Endodermal cell (in vitro differentiated cells): ENCODE results near the gene PIAS1. TPM values are rescaled to one million over a fixed set of nuclear protein-coding genes. Genes with fewer than 3 reads are reported as not detected.

Source experiments
- DNase-seq: peaks from one replicate; pipeline ENCODE4 v3.0.0-alpha.2; 2017
- H3K27ac ChIP-seq: 2 replicates; pipeline ENCODE4 v1.5.1; 2013; ENCODE audit warnings: mild to moderate bottlenecking, low read depth, low read length, moderate library complexity
- H3K27me3 ChIP-seq: 2 replicates; pipeline ENCODE4 v1.6.1; 2013; ENCODE audit warnings: mild to moderate bottlenecking, low read length, moderate library complexity; ENCODE audit not compliant: insufficient read depth, control insufficient read depth, poor library complexity, severe bottlenecking
- H3K36me3 ChIP-seq: 2 replicates; pipeline ENCODE4 v1.7.0; 2013; ENCODE audit warnings: mild to moderate bottlenecking, low read length, moderate library complexity; ENCODE audit not compliant: control insufficient read depth, insufficient read depth
- H3K4me1 ChIP-seq: one replicate; pipeline ENCODE4 v1.7.0; 2013; ENCODE audit warnings: low read length; ENCODE audit not compliant: control insufficient read depth, insufficient read depth
- H3K4me3 ChIP-seq: 2 replicates; pipeline ENCODE4 v1.5.1; 2013; ENCODE audit warnings: mild to moderate bottlenecking, low read length, moderate library complexity
- H3K9ac ChIP-seq: 2 replicates; pipeline ENCODE4 v1.6.1; 2013; ENCODE audit warnings: mild to moderate bottlenecking, low read length, moderate library complexity; ENCODE audit not compliant: poor library complexity, severe bottlenecking; ENCODE audit errors: extremely low read depth
- H3K9me3 ChIP-seq: 2 replicates; pipeline ENCODE4 v1.6.1; 2013; ENCODE audit warnings: mild to moderate bottlenecking, low read length, moderate library complexity; ENCODE audit not compliant: control insufficient read depth
- H3K27ac Mint-ChIP-seq: 2 replicates; pipeline ENCODE4 v1.8.0; 2020; ENCODE audit warnings: mixed read lengths
- H3K27me3 Mint-ChIP-seq: 2 replicates; pipeline ENCODE4 v1.8.0; 2021; ENCODE audit warnings: mild to moderate bottlenecking, mixed read lengths; ENCODE audit not compliant: insufficient read depth
- H3K36me3 Mint-ChIP-seq: 2 replicates; pipeline ENCODE4 v1.8.0; 2020; ENCODE audit warnings: low read depth, mixed read lengths
- H3K4me1 Mint-ChIP-seq: 2 replicates; pipeline ENCODE4 v1.8.0; 2020; ENCODE audit warnings: mixed read lengths
- H3K4me3 Mint-ChIP-seq: 2 replicates; pipeline ENCODE4 v1.8.0; 2020; ENCODE audit warnings: mild to moderate bottlenecking, moderate library complexity, mixed read lengths
- H3K9me3 Mint-ChIP-seq: 2 replicates; pipeline ENCODE4 v1.8.0; 2020; ENCODE audit warnings: mild to moderate bottlenecking, mixed read lengths
- WGBS, 2 experiments: methylation state at CpG; one replicate each; pipeline versions ENCODE4 v1.1.5 to v1.1.7; 2013; ENCODE audit warnings: missing lambda C conversion rate in 2 of 2, mixed read lengths in 1 of 2; ENCODE audit not compliant: insufficient coverage in 1 of 2, insufficient read length in 1 of 2; 5-methylcytosine and 5-hydroxymethylcytosine counted together
- total RNA-seq, 2 donors: library from RNA; stranded (reverse); fragmentation: NEBNext Ultra II Directional in 1 of 2; extraction: Animal tissue kit (Norgen Biotek cat#: 25700) in 1 of 2; gene quantifications; 2 replicates in 1 of 2; 3 replicates in 1 of 2; pipeline ENCODE4 v1.2.1, GENCODE V29; 2021
- TF ChIP-seq, protein P1 (sequence below): fragments of 200-600 bp; sonication (generic); conservative IDR thresholded peaks from 2 replicates; pipeline ENCODE4 v1.5.0; 2021; ENCODE audit warnings: antibody characterized with exemption, mild to moderate bottlenecking

PIAS1 gene
- total RNA-seq, 2 donors from 2014 or later: 38.0 to 40.1 TPM

DNA sequence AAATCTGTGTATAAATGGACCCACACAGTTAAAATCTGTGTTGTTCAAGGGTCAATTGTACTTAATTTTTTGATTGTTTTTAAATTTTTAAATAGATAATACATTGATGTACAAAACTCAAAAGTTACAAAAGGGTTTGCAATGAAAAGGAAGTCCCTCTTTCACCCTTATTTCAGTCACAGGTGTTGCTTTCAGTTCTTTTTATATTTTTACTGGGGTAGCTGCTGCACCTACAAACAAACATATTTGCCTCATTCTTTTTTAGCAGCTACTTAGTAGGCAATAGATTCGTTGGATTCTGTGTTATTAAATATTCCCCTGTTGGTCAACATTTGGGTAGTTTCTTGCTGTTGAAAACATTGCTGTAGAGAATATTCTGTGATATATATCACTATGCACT lies 44.4 kb downstream of the PIAS1 start:
- no peaks in the 10 kb centered on the region for H3K27me3 Mint-ChIP-seq
- H3K4me3 Mint-ChIP-seq: no peak overlapping the region
- Histone ChIP-seq H3K4me1 (no peaks in the 10 kb centered on the region), H3K4me3 (no peak overlapping the region), H3K36me3 (peaks cover 37% of the 10 kb centered on the region), H3K9me3 (peaks cover 41% of the 10 kb centered on the region), H3K9ac (no peak overlapping the region), H3K27ac (no peak overlapping the region), H3K27me3 (no peaks in the 10 kb centered on the region)
- H3K9me3 Mint-ChIP-seq: peaks cover 29% of the 10 kb centered on the region
- 100% methylated on average over 1 of the region's 1 CpG; no CpG with 5 or more reads in 1 of the 2 experiments for WGBS, 2 experiments
- TF ChIP-seq, protein P1, sequence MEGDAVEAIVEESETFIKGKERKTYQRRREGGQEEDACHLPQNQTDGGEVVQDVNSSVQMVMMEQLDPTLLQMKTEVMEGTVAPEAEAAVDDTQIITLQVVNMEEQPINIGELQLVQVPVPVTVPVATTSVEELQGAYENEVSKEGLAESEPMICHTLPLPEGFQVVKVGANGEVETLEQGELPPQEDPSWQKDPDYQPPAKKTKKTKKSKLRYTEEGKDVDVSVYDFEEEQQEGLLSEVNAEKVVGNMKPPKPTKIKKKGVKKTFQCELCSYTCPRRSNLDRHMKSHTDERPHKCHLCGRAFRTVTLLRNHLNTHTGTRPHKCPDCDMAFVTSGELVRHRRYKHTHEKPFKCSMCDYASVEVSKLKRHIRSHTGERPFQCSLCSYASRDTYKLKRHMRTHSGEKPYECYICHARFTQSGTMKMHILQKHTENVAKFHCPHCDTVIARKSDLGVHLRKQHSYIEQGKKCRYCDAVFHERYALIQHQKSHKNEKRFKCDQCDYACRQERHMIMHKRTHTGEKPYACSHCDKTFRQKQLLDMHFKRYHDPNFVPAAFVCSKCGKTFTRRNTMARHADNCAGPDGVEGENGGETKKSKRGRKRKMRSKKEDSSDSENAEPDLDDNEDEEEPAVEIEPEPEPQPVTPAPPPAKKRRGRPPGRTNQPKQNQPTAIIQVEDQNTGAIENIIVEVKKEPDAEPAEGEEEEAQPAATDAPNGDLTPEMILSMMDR: no peak
- peaks cover 55% of the 10 kb centered on the region for H3K36me3 Mint-ChIP-seq
- H3K4me1 Mint-ChIP-seq: no peaks in the 10 kb centered on the region
- no peak overlapping the region for H3K27ac Mint-ChIP-seq
- DNase-seq: no peak

DNA sequence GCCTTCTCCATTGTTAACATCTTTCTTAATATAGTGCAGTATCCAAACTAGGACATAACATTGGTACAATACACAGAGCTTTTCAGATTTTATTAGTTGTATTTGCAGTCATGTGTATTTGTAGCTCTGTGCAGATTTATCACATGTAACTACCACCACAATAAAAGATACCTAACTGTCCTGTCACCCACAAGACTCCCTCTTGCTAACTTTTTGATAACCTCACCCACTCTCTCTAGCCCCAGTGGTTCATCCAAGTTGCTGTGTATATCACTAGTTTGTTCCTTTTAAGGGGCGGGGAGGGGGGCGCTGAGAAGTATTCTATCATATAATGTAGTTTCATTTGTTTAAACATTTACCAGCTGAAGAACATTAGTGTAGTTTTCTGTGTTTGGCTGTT lies 46.1 kb downstream of the PIAS1 start:
- Histone ChIP-seq H3K27me3 (no peaks in the 10 kb centered on the region), H3K36me3 (peaks cover 35% of the 10 kb centered on the region), H3K27ac (no peak overlapping the region), H3K4me3 (no peak overlapping the region), H3K9me3 (peaks cover 46% of the 10 kb centered on the region), H3K9ac (no peak overlapping the region), H3K4me1 (no peaks in the 10 kb centered on the region)
- DNase-seq: no peak
- Mint-ChIP-seq H3K9me3 (peaks cover 34% of the 10 kb centered on the region), H3K36me3 (peaks cover 59% of the 10 kb centered on the region), H3K4me1 (no peaks in the 10 kb centered on the region), H3K27ac (no peak overlapping the region), H3K27me3 (no peaks in the 10 kb centered on the region), H3K4me3 (no peak overlapping the region)
- no CpG with 5 or more reads among the region's 2 CpGs for WGBS, 2 experiments
- TF ChIP-seq, protein P1: no peak

DNA sequence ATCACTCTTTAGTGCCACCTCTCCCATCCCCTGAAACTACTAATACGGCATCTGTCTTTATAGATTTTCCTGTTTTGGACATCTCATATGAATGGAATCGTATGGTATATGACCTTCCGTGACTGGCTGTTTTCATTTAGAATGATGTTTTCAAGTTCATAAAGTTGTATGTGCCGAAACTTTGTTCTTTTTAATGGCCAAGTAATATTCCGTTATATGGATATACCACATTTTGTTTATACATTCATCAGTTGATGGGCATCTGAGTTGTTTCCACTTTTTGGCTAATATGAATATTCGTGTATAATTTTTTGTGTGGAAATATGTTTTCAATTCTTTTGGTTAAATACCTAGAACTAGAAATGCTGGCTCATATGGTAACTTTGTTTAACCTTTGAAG lies 49.5 kb downstream of the PIAS1 start:
- H3K4me3 Mint-ChIP-seq: no peak overlapping the region

More for the DNA sequence above, 49.5 kb downstream of the PIAS1 start:
- 92 to 100% methylated on average over 1 to 6 of the region's 6 CpGs for WGBS, 2 experiments
- Histone ChIP-seq H3K27ac (no peak overlapping the region), H3K9me3 (peaks cover 18% of the 10 kb centered on the region), H3K4me1 (peaks cover 10% of the 10 kb centered on the region), H3K4me3 (peak overlapping the region; percentile 37), H3K36me3 (peaks cover 18% of the 10 kb centered on the region), H3K27me3 (no peaks in the 10 kb centered on the region), H3K9ac (no peak overlapping the region)
- H3K36me3 Mint-ChIP-seq: peaks cover 45% of the 10 kb centered on the region
- TF ChIP-seq, protein P1: no peak
- H3K4me1 Mint-ChIP-seq: peaks cover 17% of the 10 kb centered on the region
- no peak overlapping the region for H3K27ac Mint-ChIP-seq
- H3K27me3 Mint-ChIP-seq: no peaks in the 10 kb centered on the region
- H3K9me3 Mint-ChIP-seq: peaks cover 18% of the 10 kb centered on the region
- DNase-seq: no peak
